HG03039 (cell line): Measurements from ENCODE around the gene LRRC61.
A peak's percentile ranks its signal among the peaks of the same experiment; 100 is the strongest.

Source experiments
- ATAC-seq: cut with Tn5 transposase; IDR thresholded peaks from one replicate; pipeline ENCODE4 v1.9.1; 2021; ENCODE audit warnings: mild to moderate bottlenecking, moderate library complexity; ENCODE audit not compliant: unreplicated experiment

Gene LRRC61

DNA sequence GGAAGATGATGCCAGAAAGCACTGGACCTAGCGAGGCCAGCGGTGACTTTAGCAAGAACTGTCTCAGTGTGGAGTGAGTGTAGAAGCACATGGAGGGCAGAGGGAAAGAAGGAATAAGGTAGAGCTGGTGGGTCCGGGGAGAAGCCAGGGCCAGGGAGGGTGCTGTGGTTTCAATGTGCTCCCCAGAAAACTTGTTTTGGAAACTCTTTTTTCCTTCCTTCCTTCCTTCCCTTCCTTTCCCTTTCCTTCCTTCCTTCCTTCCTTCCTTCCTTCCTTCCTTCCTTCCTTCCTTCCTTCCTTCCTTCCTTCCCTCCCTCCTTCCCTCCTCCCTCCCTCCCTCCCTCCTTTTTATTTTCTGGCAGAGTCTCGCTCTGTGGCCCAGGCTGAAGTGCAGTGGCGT, 23.8 kb downstream of the LRRC61 start:
- ATAC-seq, result no peak

DNA sequence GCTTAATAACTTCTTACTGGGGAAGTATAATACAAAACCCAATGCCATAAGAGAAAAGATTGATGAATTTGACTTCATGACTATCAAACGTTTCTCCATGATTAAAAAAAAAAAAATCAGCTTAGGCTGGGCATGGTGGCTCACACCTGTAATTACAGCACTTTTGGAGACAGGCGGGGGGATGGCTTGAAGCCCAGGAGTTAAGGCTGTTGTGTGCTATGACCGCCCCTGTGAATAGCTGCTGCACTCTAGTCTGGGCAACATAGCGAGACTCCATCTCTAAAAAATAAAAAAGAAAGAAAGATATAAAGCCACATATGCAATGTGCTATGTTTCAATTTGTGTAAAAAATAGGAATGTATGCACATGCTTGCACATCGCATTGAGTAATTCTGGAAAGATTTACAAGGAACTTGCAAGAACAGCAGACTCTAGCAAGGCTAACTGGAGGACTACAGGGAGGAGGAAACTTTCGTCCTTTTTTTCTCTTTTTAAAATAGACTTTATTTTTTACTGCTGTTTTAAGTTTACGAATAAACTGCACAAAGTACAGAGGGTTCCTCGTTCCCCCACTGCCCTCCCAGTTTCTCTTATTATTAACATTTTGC, 28.5 kb downstream of the LRRC61 start:
- no peak for ATAC-seq

DNA sequence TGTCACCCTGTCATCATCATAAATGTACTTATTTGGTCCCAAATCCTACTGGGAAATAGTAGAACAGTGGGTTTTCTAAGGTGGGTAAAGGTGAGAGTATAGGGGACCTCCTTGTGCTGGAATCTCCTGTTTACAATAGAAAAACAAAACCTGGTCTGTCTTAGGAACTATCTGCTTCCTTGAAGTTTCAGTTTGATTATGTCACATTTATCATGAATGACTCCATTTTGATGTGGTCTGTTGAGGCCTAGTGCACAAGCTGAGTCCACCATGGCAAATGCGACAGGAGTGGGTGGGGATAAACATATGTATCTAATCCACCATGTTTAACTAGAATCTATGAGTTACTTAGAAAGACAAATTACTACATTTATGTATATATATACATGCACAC, 32.5 kb downstream of the LRRC61 start:
- ATAC-seq, result no peak

DNA sequence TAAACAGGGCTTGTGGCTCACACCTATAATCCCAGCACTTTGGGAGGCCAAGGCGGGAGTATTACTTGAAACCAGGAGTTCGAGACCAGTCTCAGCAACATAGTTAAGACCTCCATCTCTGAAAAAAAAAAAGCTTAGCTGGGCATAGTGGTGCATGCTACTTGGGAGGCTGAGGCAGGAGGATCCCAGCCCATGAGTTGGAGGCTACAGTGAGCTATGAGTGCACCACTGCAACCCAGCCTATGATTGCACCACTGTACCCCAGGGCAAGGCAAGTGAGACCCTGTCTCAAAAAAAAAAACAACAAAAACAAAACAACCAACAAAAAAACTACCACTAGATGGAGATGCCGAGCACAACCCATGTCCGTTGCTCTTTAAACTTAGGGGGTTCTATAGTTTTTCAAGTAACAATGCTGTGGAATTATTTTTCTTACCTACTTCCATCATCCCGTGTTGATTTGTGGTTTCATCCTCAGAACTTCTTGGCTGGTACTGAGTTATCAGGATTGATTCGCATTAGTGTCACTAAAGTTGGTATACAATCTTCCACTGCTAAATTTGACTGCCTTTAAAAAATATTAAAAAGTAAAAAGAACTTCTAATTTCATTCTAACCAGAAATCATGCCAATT, 33.2 kb downstream of the LRRC61 start:
- no peak for ATAC-seq

DNA sequence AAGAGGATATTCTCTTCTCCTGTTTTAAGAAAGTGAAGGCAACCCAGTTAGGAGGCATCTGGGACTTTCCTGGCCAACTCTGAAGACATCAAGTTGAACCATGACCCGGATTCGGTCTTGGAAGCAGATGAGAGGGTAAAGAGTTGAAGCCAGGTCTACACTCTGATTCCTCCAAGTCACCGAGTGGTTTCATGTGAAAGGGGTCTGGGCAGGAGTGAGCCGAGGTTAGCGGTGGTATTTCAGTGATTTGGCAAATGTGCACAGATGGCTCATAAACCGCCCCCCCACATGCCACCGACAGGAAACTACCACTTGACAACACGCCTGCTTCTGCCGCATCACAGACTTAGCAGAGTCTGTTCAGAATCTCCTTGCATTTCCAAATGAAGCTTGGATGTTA, 34.1 kb downstream of the LRRC61 start:
- ATAC-seq, result no peak

DNA sequence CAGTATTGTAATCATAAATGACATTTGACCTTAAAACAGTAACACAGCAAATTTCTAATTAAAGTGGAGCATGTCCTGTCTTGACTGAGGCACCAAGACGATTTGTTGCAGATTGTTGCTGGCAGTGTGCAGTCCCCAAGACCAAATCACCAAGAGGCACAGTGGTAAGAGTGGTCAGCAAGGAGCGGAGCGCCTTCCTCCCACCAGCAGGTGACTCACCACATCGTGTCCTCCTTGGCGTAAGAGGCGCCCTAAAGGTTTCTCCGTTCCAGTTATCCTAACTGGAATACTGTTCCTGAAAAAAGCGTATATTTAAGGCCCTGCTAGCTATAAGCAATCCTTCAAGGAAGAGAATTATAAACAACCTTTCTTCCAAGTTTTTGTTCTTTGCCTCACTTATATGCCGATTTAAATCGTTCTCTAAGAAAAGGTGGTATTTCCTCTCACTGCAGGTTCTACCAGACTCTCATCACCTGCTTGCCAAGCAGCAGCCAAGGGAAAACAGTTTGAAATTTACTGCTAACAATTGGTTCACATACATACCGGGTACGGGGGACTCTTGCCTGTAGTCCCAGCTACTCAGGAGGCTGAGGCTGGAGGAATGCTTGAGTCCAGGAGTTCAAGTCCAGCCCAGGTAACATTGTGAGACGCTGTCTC, 34.7 kb downstream of the LRRC61 start:
- ATAC-seq, result no peak

DNA sequence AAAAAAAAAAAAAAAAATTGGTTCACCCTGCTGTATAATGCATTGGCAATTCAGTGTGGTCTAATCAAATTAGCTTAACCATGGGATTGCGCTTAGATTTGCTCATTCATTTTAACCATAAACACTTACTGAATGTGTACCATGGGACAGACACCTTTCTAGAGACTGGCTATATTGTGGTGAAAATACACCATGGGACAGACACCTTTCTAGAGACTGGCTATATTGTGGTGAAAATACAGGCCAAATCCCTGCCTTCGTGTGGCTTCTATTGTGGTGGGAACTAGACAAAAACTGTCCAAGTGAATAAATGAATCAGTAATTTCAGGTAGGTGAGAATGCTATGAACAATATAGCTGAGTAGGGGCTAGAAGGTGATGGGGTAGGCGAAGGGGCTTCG, 35.3 kb downstream of the LRRC61 start:
- ATAC-seq, result no peak

DNA sequence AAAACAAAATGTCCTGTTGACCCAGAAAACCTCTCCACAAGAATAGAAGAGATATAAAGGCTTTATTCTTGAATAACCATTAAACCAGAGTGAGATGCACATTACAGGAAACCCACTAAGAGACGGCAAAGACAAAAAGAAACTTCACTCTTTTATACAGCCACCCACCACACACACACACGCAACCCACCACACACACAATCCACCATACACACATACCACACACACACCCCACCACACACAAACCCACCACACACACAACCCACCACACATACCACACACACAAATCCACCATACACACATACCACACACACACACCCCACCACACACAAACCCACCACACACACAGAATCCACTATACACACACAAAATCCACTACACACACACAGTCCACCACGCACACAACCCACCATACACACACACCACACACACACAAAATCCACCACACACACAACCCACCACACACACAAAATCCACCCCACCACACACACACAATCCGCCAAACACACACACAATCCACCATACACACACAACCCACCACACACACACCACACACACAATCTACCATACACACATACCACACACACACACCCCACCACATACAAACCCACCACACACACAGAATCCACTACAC, 36.0 kb downstream of the LRRC61 start:
- ATAC-seq, result no peak

DNA sequence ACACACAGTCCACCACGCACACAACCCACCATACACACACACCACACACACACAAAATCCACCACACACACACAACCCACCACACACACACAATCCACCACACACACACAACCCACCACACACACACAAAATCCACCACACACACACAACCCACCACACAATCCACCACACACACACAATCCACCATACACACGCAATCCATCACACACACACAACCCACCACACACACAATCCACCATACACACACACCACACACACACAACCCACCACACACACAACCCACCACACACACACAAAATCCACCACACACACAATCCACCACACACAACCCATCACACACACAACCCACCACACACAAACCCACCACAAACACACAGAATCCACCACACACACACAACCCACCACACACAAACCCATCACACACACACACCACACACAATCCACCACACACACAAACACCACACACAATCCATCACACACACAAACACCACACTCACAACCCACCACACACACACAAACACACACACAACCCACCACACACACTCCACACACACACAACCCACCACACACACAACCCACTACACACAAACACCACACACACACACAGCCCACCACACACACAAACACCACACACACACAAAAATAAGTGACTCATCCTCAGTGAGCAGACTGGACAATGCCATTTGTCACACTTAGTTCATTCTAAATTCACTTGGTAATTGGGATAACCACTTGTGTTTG, 36.6 kb downstream of the LRRC61 start:
- ATAC-seq, result no peak

DNA sequence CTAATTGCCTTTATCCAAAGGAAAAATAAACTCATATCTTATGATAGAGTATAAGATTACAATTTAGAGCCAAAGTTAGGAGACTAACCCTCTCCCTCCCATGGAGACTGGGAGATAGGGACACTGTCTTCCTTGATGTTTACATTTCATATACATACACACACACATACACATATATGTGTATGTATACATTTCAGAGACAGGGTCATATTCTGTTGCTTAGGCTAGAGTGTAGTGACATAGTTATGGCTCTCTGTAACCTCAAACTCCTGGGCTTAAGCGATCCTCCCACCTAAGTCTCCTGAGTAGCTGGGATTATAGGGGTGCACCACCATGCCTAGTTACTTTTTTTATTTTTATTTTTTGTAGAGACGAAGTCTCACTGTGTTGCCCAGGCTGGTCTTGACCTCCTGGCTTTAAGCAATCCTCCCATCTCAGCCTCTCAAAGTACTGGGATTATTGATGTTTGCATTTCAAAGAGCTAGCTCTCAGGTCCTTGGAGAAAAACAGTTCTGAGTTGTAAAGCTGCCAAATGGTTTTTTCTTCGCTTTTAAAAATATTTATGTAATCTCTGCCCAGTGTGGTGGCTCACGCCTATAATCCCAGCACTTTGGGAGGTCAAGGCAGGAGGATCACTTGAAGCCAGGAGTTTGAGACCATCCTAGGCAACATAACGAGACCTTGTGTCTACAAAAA, 37.4 kb downstream of the LRRC61 start:
- ATAC-seq, result no peak

DNA sequence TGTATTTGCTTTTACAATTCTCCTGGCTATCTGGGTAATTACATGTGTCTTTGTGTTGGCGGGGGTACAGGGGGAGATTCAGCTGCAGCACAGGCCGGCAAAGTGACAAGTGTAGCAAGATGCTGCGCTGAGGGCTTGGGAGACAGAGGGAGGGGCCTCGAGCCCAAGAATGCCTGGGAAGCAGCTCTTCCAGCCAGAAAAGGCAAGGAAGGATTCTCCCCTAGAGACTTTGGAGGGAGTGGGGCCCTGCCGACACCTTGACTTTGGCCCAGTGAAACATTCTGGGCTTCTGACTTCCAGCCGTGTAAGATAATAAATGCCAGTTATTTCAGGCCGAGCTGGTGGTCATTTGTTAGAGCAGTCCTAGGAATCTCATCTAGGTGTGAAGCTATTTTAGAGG, 38.2 kb downstream of the LRRC61 start:
- no peak for ATAC-seq

DNA sequence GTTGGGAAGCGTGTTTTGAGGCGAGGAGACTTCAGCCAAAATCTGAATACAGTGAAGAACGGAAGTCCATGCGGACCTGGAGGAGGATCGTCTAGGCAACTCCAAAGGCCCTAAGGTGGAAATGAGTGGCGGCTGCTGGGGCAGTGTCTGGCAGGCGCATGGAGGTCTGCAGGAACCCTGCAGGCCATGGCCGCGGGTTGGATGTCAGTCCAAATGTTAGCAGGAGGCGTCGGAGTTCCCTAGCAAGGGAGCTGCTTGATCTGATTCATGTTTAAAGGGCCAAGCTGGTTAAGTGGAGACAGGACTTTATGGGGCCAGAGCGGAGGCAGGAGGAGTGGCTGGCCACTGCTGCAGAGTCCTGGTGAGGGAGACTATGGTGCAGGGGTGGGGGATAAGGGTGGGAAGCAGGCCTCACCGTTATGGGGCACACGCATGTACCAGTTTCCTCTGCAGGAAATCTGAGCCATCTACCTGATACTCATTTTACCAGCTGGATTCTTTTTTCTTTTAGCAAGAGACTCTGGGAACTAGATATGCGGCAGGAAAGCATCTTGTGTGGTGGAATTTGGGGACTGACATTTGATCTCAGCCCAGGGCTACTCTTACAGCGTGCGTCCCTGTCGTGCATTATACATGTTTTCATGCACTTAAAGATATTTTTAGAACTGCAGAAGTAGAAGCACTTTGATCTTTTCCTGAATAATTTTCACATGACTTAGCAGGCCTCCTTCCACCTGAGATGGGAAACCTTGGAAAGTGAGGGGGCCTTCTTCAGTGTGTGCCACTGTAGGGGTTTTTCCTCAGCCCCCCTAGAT, 38.9 kb downstream of the LRRC61 start:
- no peak for ATAC-seq

DNA sequence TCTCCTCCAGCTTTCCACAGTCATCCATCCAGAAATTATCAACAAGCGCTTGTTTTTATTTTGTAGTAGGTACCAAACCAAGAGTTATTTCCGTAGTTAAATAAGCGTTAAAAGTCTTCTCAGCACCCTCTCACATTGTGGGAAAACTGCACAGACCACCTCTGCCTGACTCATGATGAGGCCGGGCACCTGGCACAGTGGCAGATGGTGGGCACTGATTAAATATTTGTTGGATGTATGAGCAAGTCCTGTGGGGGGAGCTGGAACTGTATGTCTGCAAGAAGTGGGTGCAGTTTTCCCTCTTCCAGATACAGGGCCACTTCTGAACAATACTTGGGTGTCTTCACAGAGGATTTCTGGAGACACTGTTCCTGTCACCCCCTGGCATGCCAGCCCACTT, 40.2 kb downstream of the LRRC61 start:
- no peak for ATAC-seq

DNA sequence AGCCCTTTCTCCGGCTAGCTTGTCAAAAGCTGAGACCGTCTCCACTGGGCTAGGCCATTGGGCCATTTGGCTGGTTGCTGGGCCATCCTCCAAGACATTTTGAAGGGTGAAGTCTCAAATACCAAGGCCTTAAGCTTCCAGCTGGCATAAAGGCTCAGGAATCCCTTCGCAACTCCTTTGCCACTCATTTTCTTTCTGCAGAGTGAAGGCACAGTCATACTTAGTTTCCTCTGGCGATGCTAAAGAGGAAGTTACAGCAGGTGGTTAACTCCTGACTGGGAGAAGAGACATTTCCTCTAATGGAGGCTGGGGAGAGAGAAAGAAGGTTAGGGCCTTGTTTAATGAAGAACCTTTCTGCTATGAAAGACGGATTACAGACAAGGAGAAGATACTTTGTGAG, 40.7 kb downstream of the LRRC61 start:
- ATAC-seq, result no peak

DNA sequence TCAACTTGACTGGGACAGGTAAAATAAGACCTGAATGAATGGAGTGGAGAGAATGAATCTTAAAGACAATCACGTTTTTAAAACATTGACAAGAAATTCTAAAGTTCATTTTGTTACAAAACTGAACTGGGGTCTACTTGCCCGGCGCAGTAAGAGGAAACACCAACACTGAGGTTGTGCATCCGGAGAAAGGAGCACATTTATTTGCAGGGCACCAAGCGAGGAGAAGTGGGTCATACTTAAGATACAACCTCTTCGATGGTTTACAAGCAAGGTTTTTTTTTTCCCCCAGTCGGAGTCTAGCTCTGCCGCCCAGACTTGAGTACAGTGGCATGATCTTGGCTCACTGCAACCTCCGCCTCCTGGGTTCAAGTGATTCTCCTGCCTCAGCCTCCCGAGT, 42.0 kb downstream of the LRRC61 start:
- ATAC-seq, result no peak

DNA sequence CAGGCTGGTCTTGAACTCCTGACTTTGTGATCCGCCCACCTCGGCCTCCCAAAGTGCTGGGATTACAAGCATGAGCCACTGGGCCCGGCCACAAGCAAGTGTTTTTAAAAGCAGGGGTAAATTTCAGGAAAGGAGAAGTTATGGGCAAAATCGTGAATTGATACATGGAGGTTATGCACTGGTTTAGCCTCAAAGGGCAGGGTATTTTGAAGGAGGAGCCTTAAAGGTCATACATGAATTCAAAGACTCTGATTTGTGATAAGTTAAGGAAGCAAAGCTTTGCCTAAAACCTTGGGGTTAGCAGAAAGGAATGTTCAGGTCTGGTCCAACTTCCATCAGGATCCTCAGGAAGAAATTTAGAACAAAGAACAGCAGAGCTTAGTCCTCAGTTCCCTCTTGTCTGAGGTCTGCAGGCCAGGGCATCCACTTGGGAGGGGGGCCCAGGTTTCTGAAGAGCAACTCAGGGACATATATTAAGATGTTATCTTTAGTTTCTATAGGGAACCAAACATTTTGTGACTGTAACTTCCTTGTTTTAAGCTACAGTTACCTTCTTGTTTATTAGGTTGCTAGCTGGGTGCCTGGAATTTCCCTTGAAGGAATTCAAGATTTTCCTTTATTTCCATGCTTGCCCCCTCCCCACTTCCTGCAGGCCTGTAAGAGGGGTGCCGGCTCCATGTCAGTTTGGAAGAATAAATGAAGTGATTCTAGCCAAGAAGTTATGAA, 42.7 kb downstream of the LRRC61 start:
- no peak for ATAC-seq

DNA sequence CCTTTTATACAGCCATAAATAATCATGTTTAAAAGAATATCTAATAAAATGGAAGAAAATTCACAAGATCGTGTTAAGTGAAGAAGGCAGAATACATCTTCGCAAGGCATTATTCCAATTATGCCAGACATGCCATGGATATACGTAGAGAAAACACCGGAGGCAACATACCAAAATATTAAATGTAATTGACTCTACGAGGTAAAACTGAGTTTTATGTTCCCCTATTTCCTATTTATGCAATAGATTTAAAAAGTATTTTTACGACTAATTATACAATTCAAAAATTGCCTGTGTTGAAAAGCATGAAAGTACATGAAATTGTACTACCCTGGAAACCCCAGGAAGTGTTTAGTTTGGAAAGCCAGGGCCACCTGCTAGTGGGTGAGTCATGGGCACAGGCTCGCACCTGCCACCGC, 44.5 kb downstream of the LRRC61 start:
- ATAC-seq, result no peak

DNA sequence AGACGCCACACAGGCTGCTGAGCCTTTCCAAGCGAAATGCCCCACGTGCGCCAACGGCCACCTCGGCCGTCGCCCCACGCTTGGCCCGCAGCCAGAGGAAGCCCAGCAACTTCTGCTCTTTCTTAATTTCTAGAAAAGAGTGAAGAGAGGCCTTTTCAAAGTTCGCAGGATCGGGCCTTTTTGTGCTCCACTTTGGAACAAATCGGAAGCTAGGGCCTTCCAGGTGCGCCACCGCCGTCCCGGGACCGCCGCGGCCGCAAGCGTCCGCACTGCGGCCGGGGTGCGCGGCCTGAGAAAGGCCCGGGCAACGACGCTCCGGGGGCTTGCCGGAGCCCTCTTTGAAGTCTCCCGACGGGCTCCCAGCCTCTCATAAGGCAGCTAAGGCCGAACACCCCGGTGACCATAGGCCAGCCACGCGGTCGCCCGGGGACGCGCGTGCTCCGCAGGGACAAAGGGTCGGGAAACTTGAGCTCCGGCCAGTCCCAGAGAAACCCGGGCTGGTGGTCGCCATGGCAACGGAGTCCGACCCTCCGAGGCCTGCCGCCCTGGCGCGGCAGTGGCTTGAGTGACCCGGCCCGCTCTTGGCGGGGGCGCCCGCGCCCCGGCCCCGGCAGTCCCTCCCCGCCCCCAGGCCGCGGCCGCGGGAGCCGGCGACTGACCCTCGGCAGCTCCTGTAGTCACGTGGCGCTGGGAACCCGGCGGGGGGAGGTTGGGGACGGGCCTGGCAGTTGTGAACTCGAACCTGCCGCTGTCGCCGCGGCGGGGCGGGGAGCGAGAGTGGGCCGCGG, 45.1 kb downstream of the LRRC61 start, which contains the start of gene REPIN1:
TSS of gene REPIN1 (plus strand) at position 727 of the 788 bp plus-strand sequence. CDS start 890 bp downstream, outside the sequence.
- ATAC-seq, result peak; percentile 50
